Astrocyte of the hippocampus (primary cell): ENCODE results near the gene GAA.

Experiments
- DNase-seq: peaks from one replicate; pipeline ENCODE4 v3.0.0; 2011; ENCODE audit warnings: low read depth, low spot score

Gene GAA

DNA sequence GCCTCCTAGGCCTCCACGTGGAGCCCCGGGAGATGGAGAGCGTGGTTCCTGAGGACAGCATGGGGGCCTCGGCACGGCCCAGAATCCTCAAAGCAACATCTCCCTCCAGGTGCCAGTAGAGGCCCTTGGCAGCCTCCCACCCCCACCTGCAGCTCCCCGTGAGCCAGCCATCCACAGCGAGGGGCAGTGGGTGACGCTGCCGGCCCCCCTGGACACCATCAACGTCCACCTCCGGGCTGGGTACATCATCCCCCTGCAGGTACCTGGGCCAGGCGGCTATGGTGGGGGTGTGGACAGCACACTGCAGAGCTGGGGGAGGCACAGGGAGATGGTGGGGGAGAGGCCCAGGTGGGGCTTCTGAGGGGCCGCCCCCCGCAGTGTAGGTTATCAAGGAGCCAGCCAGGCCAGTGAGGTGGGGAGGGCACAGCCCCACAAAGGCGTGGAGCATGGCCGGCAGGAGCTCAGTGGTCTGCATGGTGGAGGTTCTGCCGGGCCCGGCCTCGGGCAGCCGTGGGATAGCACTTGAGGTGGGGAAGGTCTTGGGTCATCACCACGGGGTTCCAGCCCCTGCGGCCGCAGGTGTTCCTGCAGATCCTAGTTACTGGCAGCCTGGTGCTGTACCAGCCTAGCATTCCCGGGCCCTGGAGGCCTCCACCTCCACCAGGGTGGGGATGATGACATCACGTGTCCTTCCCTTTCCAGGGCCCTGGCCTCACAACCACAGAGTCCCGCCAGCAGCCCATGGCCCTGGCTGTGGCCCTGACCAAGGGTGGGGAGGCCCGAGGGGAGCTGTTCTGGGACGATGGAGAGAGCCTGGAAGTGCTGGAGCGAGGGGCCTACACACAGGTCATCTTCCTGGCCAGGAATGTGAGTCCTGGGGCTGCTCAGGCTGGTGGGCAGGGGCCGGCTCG, 16.4 kb downstream of the GAA start:
- no peak for DNase-seq

DNA sequence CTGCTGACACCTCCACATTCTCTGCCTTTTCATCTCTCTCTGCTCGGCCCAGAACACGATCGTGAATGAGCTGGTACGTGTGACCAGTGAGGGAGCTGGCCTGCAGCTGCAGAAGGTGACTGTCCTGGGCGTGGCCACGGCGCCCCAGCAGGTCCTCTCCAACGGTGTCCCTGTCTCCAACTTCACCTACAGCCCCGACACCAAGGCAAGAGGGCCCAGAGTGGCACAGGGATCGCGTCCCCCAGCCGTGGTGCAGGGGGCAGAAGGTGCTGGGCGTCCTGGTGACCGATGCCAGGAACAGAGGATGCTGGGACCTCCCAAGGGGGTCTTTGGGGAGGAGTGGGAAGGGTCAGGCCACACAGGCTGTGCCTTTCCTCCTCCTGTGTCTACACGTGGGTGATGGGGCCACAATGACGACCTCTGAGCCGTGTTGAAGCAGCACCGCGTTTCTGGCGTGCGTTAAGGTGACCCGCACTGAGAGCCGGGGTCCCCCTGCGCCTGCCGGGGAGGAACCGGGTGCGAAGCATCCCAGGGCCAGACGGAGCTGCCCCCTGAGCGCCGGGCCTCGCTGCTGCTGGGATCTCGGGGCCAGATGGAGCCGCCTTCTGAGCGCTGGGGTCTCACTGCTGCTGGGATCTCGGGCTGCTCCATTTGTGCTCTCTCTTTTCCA, 17.4 kb downstream of the GAA start:
- no peak for DNase-seq

DNA sequence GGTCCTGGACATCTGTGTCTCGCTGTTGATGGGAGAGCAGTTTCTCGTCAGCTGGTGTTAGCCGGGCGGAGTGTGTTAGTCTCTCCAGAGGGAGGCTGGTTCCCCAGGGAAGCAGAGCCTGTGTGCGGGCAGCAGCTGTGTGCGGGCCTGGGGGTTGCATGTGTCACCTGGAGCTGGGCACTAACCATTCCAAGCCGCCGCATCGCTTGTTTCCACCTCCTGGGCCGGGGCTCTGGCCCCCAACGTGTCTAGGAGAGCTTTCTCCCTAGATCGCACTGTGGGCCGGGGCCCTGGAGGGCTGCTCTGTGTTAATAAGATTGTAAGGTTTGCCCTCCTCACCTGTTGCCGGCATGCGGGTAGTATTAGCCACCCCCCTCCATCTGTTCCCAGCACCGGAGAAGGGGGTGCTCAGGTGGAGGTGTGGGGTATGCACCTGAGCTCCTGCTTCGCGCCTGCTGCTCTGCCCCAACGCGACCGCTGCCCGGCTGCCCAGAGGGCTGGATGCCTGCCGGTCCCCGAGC, 17.9 kb downstream of the GAA start:
- no peak for DNase-seq

DNA sequence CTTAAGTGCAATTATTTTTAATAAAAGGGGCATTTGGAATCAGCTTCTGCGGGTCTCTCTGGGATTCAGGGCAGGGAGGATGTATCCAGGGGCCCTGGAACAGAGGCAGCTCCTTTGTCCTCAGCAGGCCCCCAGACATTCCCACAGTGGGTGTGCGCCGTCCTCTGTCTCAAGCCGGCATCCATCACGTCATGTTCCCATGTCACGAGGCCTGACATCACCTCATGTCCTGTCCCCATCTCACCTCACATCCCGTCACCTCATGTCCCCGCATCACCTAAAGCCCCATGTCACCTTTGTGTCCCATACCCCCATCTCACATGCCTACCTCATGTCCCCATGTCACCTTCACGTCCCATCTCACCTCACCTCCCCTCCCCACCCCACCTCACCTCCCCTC, 18.5 kb downstream of the GAA start:
- DNase-seq, result no peak

DNA sequence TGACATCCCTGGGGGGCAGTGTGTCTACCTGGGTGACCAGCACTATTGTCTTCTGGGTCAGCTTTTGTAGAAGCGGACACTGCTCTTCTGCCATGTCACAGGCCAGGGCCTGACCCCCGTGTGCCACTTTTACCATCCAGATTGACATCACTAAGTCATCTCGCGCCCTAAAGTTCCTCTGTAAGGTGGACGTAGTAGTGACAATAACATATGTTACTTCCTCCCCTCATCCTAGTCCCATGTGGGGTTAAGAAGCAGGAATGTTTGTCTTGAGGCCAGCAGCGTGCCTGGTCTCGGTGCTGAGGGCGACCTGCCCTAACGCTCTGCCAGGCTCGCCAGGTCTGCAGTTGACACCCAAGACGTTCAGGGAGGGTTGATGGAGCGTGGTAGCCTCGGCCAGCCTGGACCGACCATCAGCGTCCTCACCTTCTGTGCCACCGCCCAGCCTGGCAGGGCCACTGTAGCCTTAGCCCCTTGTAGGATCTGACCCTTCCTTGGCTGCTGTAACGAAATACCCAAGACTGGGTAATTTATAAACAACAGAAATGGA, 20.7 kb downstream of the GAA start:
- no peak for DNase-seq

DNA sequence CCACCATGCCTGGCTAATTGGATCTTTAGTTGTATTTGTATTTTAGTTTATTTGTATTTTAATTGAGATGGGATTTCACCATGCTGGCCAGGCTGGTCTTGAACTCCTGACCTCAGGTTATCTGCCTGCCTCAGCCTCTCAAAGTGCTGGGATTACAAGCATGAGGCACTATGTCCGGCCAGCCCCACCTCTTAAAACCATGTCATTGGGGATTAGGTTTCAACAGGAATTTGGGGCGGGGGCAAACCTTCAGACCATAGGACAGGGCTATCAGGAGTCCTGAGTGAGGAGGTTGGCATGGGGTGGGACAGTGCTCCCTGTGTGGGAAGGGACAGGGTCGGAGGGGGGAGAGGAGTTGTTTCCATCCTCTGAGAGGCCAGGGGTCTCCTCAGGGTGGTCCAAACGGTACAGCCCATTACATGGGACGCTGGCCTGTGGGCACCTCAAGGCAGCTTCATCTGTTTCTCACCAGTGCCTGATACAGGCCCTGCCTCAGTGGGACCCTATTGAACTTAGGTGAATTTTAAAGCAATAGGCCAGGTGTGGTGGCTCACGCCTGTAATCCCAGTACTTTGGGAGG, 21.6 kb downstream of the GAA start:
- no peak for DNase-seq

DNA sequence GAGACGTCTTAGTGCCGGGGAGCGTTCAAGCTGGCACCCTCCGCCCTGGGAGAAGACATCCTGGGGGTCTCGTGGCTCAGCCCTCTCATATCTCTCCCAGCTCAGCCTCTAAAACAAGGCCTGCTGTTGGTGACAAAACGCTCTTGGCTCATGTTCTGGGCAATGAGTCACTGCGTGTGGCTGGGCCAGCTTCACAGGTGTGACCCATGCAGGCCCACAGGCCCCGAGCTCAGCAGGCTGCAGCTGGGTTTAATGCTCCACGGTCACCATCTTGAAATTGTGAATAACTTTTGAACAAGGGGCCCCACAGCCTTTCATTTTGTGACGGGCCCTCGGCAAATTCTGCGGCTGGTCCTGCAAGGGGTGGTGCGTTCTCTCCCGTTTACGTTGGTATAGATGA, 22.4 kb downstream of the GAA start:
- peak; percentile 71 for DNase-seq

DNA sequence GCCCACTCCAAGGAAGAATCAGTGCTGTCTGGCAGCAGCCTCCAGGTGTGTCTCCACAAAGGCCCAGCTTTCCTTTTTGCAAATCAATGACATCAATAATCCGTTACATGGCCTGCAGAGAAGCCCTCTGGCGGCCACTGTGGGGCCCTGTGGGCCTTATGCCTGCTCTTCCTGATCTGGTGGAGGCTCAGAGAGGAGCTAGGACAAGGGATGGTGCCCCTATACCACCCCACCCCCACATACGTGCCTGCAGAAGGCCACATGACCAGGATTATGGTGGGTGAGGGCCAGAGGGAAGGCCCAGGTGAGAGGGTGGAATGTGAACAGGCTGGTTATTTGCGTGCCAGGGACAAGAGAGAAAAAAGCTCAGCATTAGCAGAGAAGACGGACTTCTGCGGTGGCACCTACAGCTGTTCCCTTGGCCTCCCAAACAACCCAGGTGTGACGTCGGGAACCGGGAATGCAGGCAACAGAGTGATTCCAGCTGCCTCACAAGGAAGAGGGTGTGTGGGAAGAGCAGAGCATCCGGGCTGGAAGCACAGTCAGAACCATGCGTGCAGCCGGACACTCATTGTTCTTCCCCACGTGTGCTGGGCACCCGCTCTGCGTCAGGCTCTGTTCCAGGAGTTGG, 23.1 kb downstream of the GAA start:
- DNase-seq, result peak; percentile 35

DNA sequence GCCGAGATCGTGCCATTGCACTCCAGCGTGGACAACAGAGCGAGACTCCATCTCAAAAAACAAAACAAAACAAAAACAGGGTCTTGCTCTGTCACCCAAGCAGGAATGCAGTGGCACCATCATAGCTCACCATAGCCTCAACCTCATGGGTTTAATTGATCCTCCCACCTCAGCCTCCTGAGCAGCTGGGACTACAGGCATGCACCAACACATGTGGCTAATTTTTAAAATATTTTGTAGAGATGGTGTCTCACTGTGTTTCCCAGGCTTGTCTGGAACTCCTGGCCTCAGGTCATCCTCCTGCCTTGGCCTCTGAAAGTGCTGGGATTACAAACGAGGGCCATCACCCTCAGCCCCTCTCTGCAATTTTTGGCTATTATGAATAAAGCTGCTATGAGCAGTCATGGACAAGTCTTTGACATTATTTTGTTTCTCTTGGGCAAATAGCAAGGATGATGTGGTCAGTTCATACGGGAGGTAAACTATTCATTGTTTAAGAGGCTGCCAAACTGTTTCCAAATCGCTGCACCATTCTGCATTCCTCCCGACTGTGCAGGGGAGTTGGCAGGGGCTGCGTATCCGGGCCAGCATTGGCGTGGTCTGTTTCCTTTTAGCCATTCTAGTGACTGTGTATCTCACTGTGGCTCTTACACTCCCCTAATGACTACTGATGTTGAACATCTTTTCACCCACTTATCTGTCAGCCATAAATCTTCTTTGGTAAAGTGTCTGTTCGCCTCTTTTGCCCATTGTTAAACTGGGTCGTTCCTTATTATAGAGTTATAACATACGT, 24.5 kb downstream of the GAA start:
- DNase-seq, result peak; percentile 91

DNA sequence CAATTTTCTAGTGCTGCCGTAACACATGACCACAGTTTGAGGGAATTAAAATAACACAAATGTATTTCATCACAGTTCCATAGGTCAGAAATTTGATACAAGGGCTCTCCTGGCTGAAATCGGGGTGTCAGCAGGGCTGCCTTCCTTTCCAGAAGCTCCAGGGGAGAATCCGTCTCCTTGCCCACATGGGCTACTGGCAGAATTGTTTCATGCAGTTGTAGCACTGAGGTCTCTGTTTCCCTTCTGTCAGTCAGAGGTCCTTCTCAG, 25.0 kb downstream of the GAA start:
- no peak for DNase-seq

DNA sequence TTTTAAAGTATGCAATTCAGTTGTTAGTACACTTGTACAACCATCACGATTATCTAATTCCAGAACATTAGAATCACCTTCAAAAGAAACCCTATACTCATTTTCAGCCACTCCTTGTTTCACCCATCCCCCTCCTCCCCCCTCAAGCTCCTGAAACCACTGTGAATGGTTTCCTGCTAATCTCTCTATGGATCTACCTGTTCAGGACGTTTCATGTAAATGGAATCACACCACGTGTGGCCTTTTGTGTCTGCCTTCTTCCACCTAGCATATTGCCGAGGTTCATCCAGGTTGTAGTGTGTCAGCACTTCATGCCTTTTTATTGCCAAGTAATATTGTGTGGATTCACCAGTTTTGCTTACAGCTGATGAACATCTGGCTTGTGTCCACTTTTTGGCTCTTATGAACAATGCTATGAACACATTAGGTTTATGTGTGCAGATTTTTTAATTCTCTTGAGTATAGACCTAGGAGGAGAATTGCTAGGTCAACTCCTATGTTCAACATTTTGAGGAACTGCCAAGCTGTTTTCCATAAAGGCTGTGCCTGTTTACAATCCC, 27.7 kb downstream of the GAA start:
- no peak for DNase-seq

DNA sequence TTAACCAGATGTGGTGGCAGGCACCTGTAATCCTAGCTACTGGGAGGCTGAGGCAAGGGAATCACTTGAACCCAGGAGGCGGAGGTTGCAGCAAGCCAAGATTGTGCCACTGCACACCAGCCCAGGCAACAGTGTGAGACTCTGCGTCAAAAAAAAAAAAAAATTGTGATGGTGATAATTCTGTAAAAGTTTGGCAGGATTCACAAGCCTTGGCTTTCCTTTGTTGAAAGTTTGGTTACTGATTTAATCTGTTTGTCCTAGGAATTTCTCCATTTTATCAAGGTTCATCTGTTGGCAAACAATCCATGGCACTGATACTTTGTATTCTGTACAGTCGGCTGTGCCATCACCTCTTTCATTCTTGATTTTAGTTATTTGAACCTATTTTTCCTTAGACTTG, 29.6 kb downstream of the GAA start:
- no peak for DNase-seq

DNA sequence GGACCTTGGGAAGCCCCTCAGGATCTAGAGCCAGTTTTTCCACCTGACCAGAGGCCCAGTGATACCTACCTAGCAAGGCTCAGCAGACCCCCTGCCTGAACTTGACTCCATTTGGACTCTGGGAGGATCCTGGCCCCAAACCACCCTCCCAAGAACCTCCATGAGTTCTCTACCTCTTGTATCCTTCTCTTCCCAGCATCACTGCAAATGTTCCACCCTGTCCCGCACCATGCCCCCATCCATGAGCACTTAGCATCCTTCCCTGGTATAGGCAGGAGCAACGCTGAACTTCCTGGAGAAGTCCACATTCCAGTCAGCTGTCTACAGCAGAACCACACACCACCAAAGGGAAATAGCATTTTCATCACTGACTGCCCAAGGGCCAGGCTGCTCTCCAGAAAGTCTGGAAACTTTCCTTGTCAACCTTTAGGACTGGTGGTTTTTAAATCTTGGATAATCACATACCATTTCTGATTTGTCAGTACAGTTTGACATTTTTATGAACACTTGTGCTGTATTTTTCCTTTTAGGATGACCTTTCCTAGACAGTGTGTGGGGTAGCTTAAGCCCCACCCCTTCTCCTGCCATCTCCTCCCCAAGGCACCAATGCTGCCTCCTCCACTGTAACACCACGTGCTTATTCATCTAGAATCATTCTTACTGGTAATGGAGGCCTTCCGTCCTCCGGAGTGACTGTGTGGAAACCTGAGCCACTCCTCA, 31.7 kb downstream of the GAA start:
- DNase-seq, result no peak

DNA sequence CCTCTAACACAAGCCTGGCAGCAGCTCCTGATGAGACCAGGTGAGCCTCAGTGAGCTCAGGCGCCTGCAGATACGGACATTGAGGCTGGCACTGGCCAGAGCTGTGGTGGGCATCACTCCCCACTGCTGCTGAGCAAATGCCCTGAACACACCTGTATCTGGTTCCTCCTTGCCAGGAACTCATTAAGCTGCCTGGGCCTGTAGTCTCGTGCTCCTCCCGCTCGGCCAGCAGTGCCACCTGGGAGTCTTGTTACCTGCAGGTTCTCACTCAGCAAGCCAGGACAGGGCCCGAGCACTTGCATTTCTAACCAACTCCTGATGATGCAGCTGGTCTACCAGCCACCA, 32.2 kb downstream of the GAA start:
- DNase-seq, result no peak

DNA sequence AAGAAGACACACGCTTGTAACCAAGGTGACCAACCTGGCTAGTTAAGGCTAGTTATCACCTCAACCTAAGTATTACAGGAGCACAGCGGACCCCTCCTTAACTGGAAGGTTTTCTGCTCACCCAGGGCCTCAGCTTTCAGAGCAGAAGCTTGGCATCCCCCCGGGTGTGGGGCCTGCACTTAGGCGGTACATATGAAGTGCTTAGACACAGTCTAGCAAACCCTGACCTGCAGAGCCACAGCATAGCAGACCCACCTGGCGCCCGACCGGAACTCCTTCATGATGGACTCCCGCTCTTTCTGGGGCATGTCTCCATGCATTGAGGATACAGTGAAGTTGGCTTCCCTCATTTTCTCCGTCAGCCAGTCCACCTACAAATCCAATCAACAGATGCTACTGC, 35.8 kb downstream of the GAA start:
- DNase-seq, result no peak

DNA sequence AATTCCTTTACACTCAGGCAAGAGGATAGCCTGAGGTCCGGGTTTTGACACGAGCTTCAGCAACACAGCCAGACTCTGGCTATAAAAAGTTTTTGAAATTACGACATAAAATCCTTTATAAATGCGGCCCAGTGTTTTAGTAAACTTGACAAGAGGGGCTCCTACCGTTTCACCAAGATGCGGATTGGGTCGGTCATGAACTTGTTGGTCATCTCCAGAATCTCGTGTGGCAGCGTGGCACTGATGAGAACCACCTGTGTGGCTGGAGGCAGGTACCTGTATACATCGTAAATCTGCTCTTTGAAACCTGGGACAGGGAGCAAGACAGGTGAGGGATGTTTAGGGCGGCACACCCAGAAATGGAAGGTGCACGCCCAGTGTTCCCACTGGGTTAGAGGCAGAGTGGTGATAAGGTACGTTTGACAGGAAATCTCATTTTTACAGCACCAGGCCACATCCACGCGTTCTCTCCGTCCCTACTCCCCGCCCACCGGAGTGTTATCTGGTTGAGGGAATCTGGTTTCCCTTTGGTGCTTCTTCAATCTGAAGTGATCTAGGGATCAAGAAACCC, 37.6 kb downstream of the GAA start:
- no peak for DNase-seq

DNA sequence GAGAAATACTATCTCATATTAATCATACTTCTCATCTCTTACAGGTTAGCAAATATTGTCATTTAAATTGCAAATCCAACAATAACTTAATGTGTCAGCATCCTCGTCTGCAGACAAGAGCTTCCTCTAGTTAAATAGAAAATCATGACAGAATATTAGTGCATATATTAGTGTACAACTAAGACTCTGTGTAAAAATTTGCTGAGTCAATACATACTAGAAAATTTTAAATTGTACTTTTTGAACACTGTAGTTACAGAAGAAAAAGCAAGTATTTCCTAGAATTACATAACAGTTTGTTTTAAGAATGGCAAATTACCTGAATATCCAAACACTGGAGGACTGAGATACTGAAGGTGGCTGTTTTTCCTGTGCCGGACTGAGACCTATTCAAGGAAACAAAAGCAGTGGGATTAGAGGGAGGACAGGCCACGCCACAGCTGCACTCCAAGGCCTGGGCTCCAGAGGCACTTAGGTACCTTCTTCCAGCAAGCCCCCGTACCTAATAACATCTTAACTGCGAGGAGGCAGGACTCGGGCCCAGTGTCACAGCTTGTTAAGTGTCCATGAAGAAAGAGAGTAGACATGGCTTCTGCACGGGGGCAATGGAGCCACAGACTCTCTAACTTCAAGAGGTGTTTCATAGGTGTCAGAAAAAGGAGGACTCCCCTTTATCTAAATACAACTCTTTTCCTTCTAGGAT, 40.2 kb downstream of the GAA start:
- DNase-seq, result no peak

DNA sequence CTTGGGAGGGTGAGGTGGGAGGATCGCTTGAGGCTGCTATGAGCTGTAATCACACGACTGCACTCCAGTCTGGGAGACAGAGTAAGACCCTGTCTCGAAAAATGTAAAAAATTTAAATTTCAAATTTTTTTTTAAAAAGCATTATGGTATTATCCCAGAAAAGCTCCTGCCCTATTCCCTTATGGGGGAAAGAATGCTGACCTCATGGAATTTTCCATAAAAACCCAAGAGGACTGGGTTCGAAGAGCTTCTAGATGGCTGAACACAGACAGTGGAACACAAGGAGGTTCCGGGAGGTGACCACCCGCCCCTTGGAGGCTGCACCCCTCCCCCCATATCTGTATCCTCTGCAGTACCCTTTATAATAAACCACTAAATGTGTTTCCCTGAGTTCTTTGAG, 41.5 kb downstream of the GAA start:
- no peak for DNase-seq
